Thyroid gland (tissue), 4 donors: ENCODE measurements around the gene PSMC3. TPM values are rescaled to one million over a fixed set of nuclear protein-coding genes. Genes with fewer than 3 reads are reported as not detected.
"Not testable (repeated sequence)": the region's sequence is repeated elsewhere in the genome, so short reads cannot be mapped to it uniquely, and the experiment has no call there.

ENCODE experiments used
- DNase-seq, 2 donors: peaks; one replicate each; pipeline ENCODE4 v3.0.0-alpha.2; 2019
- H3K27ac ChIP-seq, 3 donors: fragments of 200-600 bp; sonication (generic); 1 replicate in 2 of 3; 2 replicates in 1 of 3; pipeline ENCODE4 v1.5.1; 2016 to 2019; ENCODE audit warnings: mild to moderate bottlenecking in 1 of 3, moderate library complexity in 1 of 3
- H3K27me3 ChIP-seq: fragments of 200-600 bp; sonication (generic); one replicate; pipeline ENCODE4 v1.5.1; 2019
- H3K36me3 ChIP-seq, 2 donors: fragments of 200-600 bp; sonication (generic); one replicate each; pipeline ENCODE4 v1.5.1; 2016 to 2019
- H3K4me1 ChIP-seq, 2 donors: fragments of 200-600 bp; sonication (generic); one replicate each; pipeline ENCODE4 v1.5.1; 2017 to 2019
- H3K4me3 ChIP-seq, 3 donors: fragments of 200-600 bp; sonication (generic); replicated peaks in 1 of 3; 1 replicate in 2 of 3; 2 replicates in 1 of 3; pipeline ENCODE4 v1.5.1; 2016; ENCODE audit warnings: mild to moderate bottlenecking in 1 of 3
- H3K9me3 ChIP-seq: fragments of 200-600 bp; sonication (generic); one replicate; pipeline ENCODE4 v1.5.1; 2017
- CTCF ChIP-seq, 6 experiments: fragments of 200-600 bp in 3 of 6; fragments of 450-650 bp in 3 of 6; sonication (generic) in 3 of 6; IDR thresholded peaks; one replicate each; pipeline ENCODE4 v1.5.1; 2016 to 2019; ENCODE audit warnings: antibody characterized with exemption in 6 of 6, mild to moderate bottlenecking in 2 of 6, inconsistent platforms in 1 of 6, moderate library complexity in 1 of 6
- POLR2A ChIP-seq, 2 donors: fragments of 450-650 bp; IDR thresholded peaks; one replicate each; pipeline ENCODE4 v1.6.1; 2017; ENCODE audit warnings: antibody characterized with exemption in 2 of 2, mild to moderate bottlenecking in 2 of 2, moderate library complexity in 1 of 2
- WGBS, 2 donors: methylation state at CpG; one replicate each; pipeline ENCODE4 v1.1.5; 2017; 5-methylcytosine and 5-hydroxymethylcytosine counted together
- intact Hi-C: fragments of 100-400 bp; cut with DNase I; formaldehyde crosslinking; loops from one replicate; pipeline ENCODE4 v1.15.1; 2023
- total RNA-seq, 4 donors: library from RNA; depleted of rRNA; stranded (reverse); fragments of >200 nt; gene quantifications; one replicate each; pipeline ENCODE4 v1.2.3, GENCODE V29; 2016

PSMC3 gene
- total RNA-seq, 4 donors from 2014 or later: 92.7 to 240 (median 123) TPM

GRCh38 chr11:47460571-47461235, 34.5 kb upstream of the PSMC3 start:
- no peak overlapping the region for H3K4me3 ChIP-seq
- no peak overlapping the region for H3K27ac ChIP-seq
- peaks cover 3 to 10% of the 10 kb centered on the region in 2 donors for H3K4me1 ChIP-seq
- H3K27me3 ChIP-seq: no peaks in the 10 kb centered on the region
- H3K36me3 ChIP-seq: no peaks in the 10 kb centered on the region
- 95 to 97% methylated on average over 2 of the region's 2 CpGs for WGBS, 2 donors
- TF ChIP-seq POLR2A (IDR thresholded peaks at IDR 0.05) (no peak), CTCF (IDR thresholded peaks at IDR 0.05) (no peak)
- intact Hi-C loops: no loop called here
- no peak for DNase-seq
- H3K9me3 ChIP-seq: no peaks in the 10 kb centered on the region

- H3K27ac ChIP-seq, H3K27me3 ChIP-seq, H3K9me3 ChIP-seq, H3K36me3 ChIP-seq, H3K4me3 ChIP-seq, H3K4me1 ChIP-seq: not testable (repeated sequence)
- intact Hi-C loops: loop anchor here (5.0 kb wide), 1 partner anchor 82 kb away; no protein-coding TSS in a partner anchor
- DNase-seq: peak; percentile 80 to 81
- peak; percentile 48 to 94 (median 76) for TF ChIP-seq CTCF (IDR thresholded peaks at IDR 0.05)
- 21 to 25% methylated on average over 8 of the region's 8 CpGs for WGBS, 2 donors
Measured at GRCh38 chr11:47454258-47454671, 28.0 kb upstream of the PSMC3 start.

- no peak overlapping the region for H3K4me3 ChIP-seq
- H3K9me3 ChIP-seq: no peaks in the 10 kb centered on the region
- H3K27ac ChIP-seq: no peak overlapping the region
- no peaks in the 10 kb centered on the region for H3K4me1 ChIP-seq
- 90 to 93% methylated on average over 8 of the region's 8 CpGs for WGBS, 2 donors
- H3K27me3 ChIP-seq: no peaks in the 10 kb centered on the region
- no peaks in the 10 kb centered on the region for H3K36me3 ChIP-seq
- intact Hi-C loops: loop anchor here (5.0 kb wide), 1 partner anchor 81 kb away; no protein-coding TSS in a partner anchor
- DNase-seq: no peak
- no peak for TF ChIP-seq POLR2A (IDR thresholded peaks at IDR 0.05)
- TF ChIP-seq CTCF (IDR thresholded peaks at IDR 0.05): no peak
Measured at GRCh38 chr11:47453365-47453764, 27.1 kb upstream of the PSMC3 start.

- Histone ChIP-seq H3K27me3 (no peaks in the 10 kb centered on the region), H3K27ac (no peak overlapping the region), H3K4me3 (no peak overlapping the region), H3K9me3 (no peaks in the 10 kb centered on the region), H3K36me3 (no peaks in the 10 kb centered on the region), H3K4me1 (no peaks in the 10 kb centered on the region)
- no peak for TF ChIP-seq CTCF (IDR thresholded peaks at IDR 0.05)
- no peak for TF ChIP-seq POLR2A (IDR thresholded peaks at IDR 0.05)
- intact Hi-C loops: loop anchor here (5.0 kb wide), 1 partner anchor 80 kb away; no protein-coding TSS in a partner anchor
- WGBS, 2 donors: 91 to 96% methylated on average over 4 of the region's 4 CpGs
- no peak for DNase-seq
Measured at GRCh38 chr11:47451990-47452389, 25.8 kb upstream of the PSMC3 start.

- no peaks in the 10 kb centered on the region for H3K4me1 ChIP-seq
- 84 to 88% methylated on average over 4 of the region's 4 CpGs for WGBS, 2 donors
- no peak overlapping the region for H3K4me3 ChIP-seq
- H3K27me3 ChIP-seq: no peaks in the 10 kb centered on the region
- no peaks in the 10 kb centered on the region for H3K9me3 ChIP-seq
- no peak for DNase-seq
- intact Hi-C loops: loop anchor here (5.0 kb wide), 1 partner anchor 79 kb away; no protein-coding TSS in a partner anchor
- H3K27ac ChIP-seq: no peak overlapping the region
- TF ChIP-seq POLR2A (IDR thresholded peaks at IDR 0.05) (no peak), CTCF (IDR thresholded peaks at IDR 0.05) (no peak)
- H3K36me3 ChIP-seq: no peaks in the 10 kb centered on the region
Measured at GRCh38 chr11:47451436-47451835, 25.2 kb upstream of the PSMC3 start.
